ENCODE data around the gene NUP93. TPM values are rescaled to one million over a fixed set of nuclear protein-coding genes. Genes with fewer than 3 reads are reported as not detected.

NUP93 gene
- total and polyA plus RNA-seq, 2 donors (not counting 3 experiments of a cell fraction or from before 2014, with no cell fraction given), result 62.3 to 124 TPM

- Histone ChIP-seq H2AFZ (ENCODE audit: low read depth, low read length) (no peak overlapping the region), H3K4me3 (replicated peaks in 1 of 3; ENCODE audit: insufficient read depth in 1 of 3, low read depth in 1 of 3, low read length in 3 of 3) (no peak overlapping the region), H3K79me2 (ENCODE audit: control insufficient read depth, insufficient read depth, low read length) (no peaks in the 10 kb centered on the region), H3K9me1 (replicated peaks; ENCODE audit: control insufficient read depth, extremely low read depth, insufficient read depth, low read length) (no peaks in the 10 kb centered on the region), H3K27ac (ENCODE audit: insufficient read depth, low read depth, low read length) (no peak overlapping the region), H4K20me1 (replicated peaks; ENCODE audit: control insufficient read depth, extremely low read depth, insufficient read depth, low read length) (no peaks in the 10 kb centered on the region), H3K9ac (replicated peaks; ENCODE audit: extremely low read depth, insufficient read depth, low read length) (no peak overlapping the region), H3K27me3 (ENCODE audit: control insufficient read depth in 2 of 2, insufficient read depth in 2 of 2, low read length in 2 of 2) (no peaks in the 10 kb centered on the region), H3K4me2 (ENCODE audit: insufficient read depth, low read length) (no peak overlapping the region), H3K4me1 (ENCODE audit: control insufficient read depth, extremely low read depth, insufficient read depth, low read length) (no peaks in the 10 kb centered on the region), H3K9me3 (replicated peaks; ENCODE audit: control insufficient read depth, insufficient read depth, low read length) (no peaks in the 10 kb centered on the region), H3K36me3 (ENCODE audit: control insufficient read depth in 2 of 2, extremely low read depth in 1 of 2, insufficient read depth in 2 of 2, low read length in 2 of 2) (no peaks in the 10 kb centered on the region)
- dilution Hi-C loops (cut with MboI; ENCODE audit: extremely low pct_ligation_motif_present, low sequenced_read_pairs), result no loop called here
- intact Hi-C loops (cut with micrococcal nuclease), result loop anchor here (10.0 kb wide), 2 partner anchors 235 to 395 kb away; no protein-coding TSS in a partner anchor
- no peak for DNase-seq (ENCODE audit: low read depth, low spot score)
- POLR2A ChIA-PET, result no interaction called here
- no peak for FAIRE-seq
- BruUV-seq (replicated peaks), result no TSS peak
- CTCF ChIA-PET, result interaction anchor here (0.8 to 1.3 kb wide), 2 partner anchors 36 to 80 kb away, joined by 3 to 4 read pairs; no protein-coding TSS in a partner anchor
- TF ChIP-seq CTCF (IDR thresholded peaks at IDR 0.05; ENCODE audit: extremely low read depth in 1 of 2, insufficient read depth in 1 of 2, low read depth in 1 of 2, low read length in 2 of 2) (no peak), EZH2 (IDR thresholded peaks at IDR 0.05; ENCODE audit: borderline replicate concordance, low read depth, low read length, severe bottlenecking) (no peak), JUN (IDR thresholded peaks at IDR 0.05; ENCODE audit: borderline replicate concordance, insufficient read depth, insufficient read length, low read depth) (no peak), GATA2 (IDR thresholded peaks at IDR 0.05; ENCODE audit: insufficient read depth, insufficient read length, low read depth, low read length) (no peak), POLR2AphosphoS5 (IDR thresholded peaks at IDR 0.05; ENCODE audit: insufficient read depth, low read depth, low read length) (no peak), MAX (IDR thresholded peaks at IDR 0.05; ENCODE audit: insufficient read depth, insufficient read length) (no peak), MYC (IDR thresholded peaks at IDR 0.05; ENCODE audit: low read depth, low read length) (no peak)
Measured at GRCh38 chr16:56709443-56710040, 20.4 kb upstream of the NUP93 start.
